Duodenal mucosa (tissue), 2 donors: Measurements from ENCODE around the gene GPR152.
"Not testable (repeated sequence)": the region's sequence is repeated elsewhere in the genome, so short reads cannot be mapped to it uniquely, and the experiment has no call there.

ENCODE experiments used
- H3K27ac ChIP-seq: one replicate; pipeline ENCODE4 v1.7.0; 2013; ENCODE audit warnings: low read depth, low read length
- H3K27me3 ChIP-seq, 2 donors: one replicate each; pipeline ENCODE4 v1.7.0; 2013; ENCODE audit warnings: low read length in 2 of 2, control low read depth in 1 of 2; ENCODE audit not compliant: insufficient read depth in 2 of 2, control insufficient read depth in 1 of 2
- H3K36me3 ChIP-seq, 2 donors: one replicate each; pipeline ENCODE4 v1.7.0; 2013; ENCODE audit warnings: low read length in 2 of 2, control low read depth in 1 of 2; ENCODE audit not compliant: insufficient read depth in 2 of 2, control insufficient read depth in 1 of 2
- H3K4me1 ChIP-seq, 2 donors: one replicate each; pipeline ENCODE4 v1.7.0; 2013; ENCODE audit warnings: low read length in 2 of 2, control low read depth in 1 of 2; ENCODE audit not compliant: insufficient read depth in 2 of 2, control insufficient read depth in 1 of 2
- H3K4me3 ChIP-seq, 2 donors: one replicate each; pipeline ENCODE4 v1.7.0; 2013; ENCODE audit warnings: low read length in 2 of 2, low read depth in 1 of 2
- H3K9ac ChIP-seq, 2 donors: one replicate each; pipeline ENCODE4 v1.7.0; 2013; ENCODE audit warnings: low read length in 2 of 2, low read depth in 1 of 2
- H3K9me3 ChIP-seq, 2 donors: one replicate each; pipeline ENCODE4 v1.7.0; 2013; ENCODE audit warnings: low read length in 2 of 2, control low read depth in 1 of 2; ENCODE audit not compliant: control insufficient read depth in 1 of 2

GPR152 gene

GRCh38 chr11:67489203-67489884 lies 36.8 kb upstream of the GPR152 start:
- no peak overlapping the region for H3K27ac ChIP-seq
- no peaks in the 10 kb centered on the region for H3K27me3 ChIP-seq
- H3K4me3 ChIP-seq: no peak overlapping the region
- no peaks in the 10 kb centered on the region for H3K9me3 ChIP-seq
- H3K36me3 ChIP-seq: peaks cover 18 to 41% of the 10 kb centered on the region in 2 donors
- no peak overlapping the region for H3K9ac ChIP-seq
- H3K4me1 ChIP-seq: peaks cover under 1 to 23% of the 10 kb centered on the region in 2 donors

GRCh38 chr11:67486481-67487195 lies 34.1 kb upstream of the GPR152 start:
- Histone ChIP-seq H3K4me3 (no peak overlapping the region), H3K9me3 (no peaks in the 10 kb centered on the region), H3K27ac (no peak overlapping the region), H3K36me3 (peaks cover 13 to 24% of the 10 kb centered on the region in 2 donors), H3K4me1 (peaks cover 14 to 36% of the 10 kb centered on the region in 2 donors), H3K27me3 (no peaks in the 10 kb centered on the region), H3K9ac (no peak overlapping the region)

DNA sequence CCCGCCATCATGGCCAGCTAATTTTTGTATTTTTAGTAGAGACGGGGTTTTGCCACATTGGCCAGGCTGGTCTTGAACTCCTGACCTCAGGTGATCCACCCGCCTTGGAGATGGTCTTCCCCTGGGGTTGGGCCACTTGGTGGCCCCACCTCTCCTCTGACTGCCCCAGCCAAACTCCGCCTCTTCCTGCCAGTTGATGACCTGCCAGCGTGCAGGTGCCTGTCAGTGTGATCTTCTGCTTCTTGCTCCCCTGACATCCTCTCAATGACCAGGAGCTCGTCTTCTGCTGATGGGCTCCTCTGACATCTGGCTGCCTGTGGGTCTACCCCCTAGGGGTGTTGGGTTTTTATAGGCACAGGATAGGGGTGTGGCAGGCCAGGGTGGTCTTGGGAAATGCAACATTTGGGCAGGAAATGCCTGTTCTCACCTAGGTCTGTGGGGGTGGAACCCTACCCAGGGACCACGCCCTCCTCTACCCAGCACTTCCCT lies 33.4 kb upstream of the GPR152 start:
- H3K9me3 ChIP-seq, H3K27me3 ChIP-seq, H3K9ac ChIP-seq, H3K4me3 ChIP-seq, H3K27ac ChIP-seq: not testable (repeated sequence)
- Histone ChIP-seq H3K36me3 (peaks cover 7 to 18% of the 10 kb centered on the region in 2 donors), H3K4me1 (peaks cover 14 to 36% of the 10 kb centered on the region in 2 donors)

GRCh38 chr11:67484847-67485311 lies 32.4 kb upstream of the GPR152 start:
- H3K4me1 ChIP-seq: peaks cover 14 to 36% of the 10 kb centered on the region in 2 donors
- peaks cover 4 to 12% of the 10 kb centered on the region in 2 donors for H3K36me3 ChIP-seq
- peak overlapping the region; percentile 39 to 66 for H3K9ac ChIP-seq
- H3K4me3 ChIP-seq: peak overlapping the region in 1 of 2 donors; percentile 85
- no peak overlapping the region for H3K27ac ChIP-seq
- H3K9me3 ChIP-seq: no peaks in the 10 kb centered on the region
- no peaks in the 10 kb centered on the region for H3K27me3 ChIP-seq

GRCh38 chr11:67483831-67484665 lies 31.5 kb upstream of the GPR152 start:
- peaks cover 0 to 3% of the 10 kb centered on the region in 2 donors for H3K36me3 ChIP-seq
- peak overlapping the region; percentile 73 to 85 for H3K4me3 ChIP-seq
- H3K9me3 ChIP-seq: no peaks in the 10 kb centered on the region
- peak overlapping the region; percentile 81 for H3K27ac ChIP-seq
- H3K4me1 ChIP-seq: peaks cover 14 to 36% of the 10 kb centered on the region in 2 donors
- H3K27me3 ChIP-seq: no peaks in the 10 kb centered on the region
- peak overlapping the region; percentile 47 to 66 for H3K9ac ChIP-seq

DNA sequence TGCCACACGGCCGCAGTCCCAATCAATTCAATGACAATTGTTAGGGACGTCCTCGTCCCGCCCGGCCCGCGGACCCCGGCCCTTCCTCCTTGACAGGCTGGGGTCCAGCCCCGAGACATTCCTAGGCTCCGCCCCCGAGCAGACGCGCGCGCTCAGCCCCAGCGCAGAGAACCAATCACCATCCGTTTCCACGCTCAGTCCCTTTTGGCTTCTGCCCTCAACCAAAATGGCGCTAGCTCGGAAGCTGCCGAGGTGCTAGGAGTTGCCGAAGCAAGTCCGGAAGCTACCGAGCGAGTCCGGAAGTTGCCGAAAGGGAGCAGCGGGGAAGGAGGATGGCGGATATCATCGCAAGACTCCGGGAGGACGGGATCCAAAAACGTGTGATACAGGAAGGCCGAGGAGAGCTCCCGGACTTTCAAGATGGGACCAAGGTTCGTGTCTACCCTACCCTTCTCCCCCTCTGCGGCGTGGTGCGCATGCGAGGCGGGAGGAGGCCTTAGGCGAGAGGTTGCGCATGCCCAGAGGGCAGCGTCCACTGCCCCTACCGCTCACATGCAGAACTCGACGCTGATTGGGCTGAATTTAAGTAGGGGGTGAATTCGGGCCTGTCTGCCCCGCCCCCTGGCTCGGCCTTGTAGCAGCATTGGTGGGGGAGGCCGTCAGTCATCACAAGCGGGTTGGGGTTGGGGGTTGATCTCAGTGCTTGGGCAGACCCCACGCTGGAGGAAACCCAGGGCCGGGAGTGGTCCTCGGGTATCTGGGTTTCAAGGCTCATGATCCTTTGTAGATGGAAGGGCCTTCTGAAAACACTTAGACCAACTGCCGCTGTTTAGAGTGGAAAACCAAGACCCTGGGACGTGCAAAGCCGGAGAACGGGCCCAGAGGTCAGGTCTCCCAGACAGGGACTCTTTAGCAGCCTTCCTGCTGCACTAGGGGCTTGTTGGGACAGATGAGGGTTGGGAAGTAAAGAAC lies 30.6 kb upstream of the GPR152 start, which contains the start of gene AIP:
Gene AIP, plus strand, starts transcription at position 200 of the 972 bp plus-strand sequence. Its CDS starts 133 bp downstream, at position 333.
- Histone ChIP-seq H3K4me1 (peaks cover 14 to 36% of the 10 kb centered on the region in 2 donors), H3K9ac (peak within 1 kb of the TSS; percentile 66 to 76)

GRCh38 chr11:67482275-67482826 lies 29.8 kb upstream of the GPR152 start:
- Histone ChIP-seq H3K9me3 (no peaks in the 10 kb centered on the region), H3K4me1 (peaks cover 14 to 36% of the 10 kb centered on the region in 2 donors), H3K27ac (peak overlapping the region; percentile 81), H3K27me3 (no peaks in the 10 kb centered on the region), H3K36me3 (peaks cover 0 to 3% of the 10 kb centered on the region in 2 donors), H3K4me3 (peak overlapping the region; percentile 73 to 85), H3K9ac (peak overlapping the region; percentile 66 to 76)

More for the DNA sequence above, 30.6 kb upstream of the GPR152 start, which contains the start of gene AIP:
- no peaks in the 10 kb centered on the region for H3K9me3 ChIP-seq
- peak within 1 kb of the TSS; percentile 73 to 85 for H3K4me3 ChIP-seq
- H3K36me3 ChIP-seq: peaks cover 0 to 3% of the 10 kb centered on the region in 2 donors
- peak within 1 kb of the TSS; percentile 81 for H3K27ac ChIP-seq
- H3K27me3 ChIP-seq: no peaks in the 10 kb centered on the region

DNA sequence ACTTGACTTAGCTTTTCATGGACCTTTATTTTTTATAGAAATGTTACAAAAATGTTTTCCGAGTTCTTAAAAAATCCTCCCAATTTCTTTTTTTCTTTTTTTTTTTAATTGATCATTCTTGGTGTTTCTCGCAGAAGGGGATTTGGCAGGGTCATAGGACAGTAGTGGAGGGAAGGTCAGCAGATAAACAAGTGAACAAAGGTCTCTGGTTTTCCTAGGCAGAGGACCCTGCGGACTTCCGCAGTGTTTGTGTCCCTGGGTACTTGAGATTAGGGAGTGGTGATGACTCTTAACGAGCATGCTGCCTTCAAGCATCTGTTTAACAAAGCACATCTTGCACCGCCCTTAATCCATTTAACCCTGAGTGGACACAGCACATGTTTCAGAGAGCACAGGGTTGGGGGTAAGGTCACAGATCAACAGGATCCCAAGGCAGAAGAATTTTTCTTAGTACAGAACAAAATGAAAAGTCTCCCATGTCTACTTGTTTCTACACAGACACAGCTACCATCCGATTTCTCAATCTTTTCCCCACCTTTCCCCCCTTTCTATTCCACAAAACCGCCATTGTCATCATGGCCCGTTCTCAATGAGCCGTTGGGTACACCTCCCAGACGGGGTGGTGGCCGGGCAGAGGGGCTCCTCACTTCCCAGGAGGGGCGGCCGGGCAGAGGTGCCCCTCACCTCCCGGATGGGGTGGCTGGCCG lies 25.0 kb upstream of the GPR152 start:
- H3K4me3 ChIP-seq, H3K9me3 ChIP-seq, H3K9ac ChIP-seq, H3K27me3 ChIP-seq, H3K27ac ChIP-seq, H3K4me1 ChIP-seq, H3K36me3 ChIP-seq: not testable (repeated sequence)
